Kidney epithelial cell (primary cell): ENCODE results near the gene OR1F1. TPM values are rescaled to one million over a fixed set of nuclear protein-coding genes. Genes with fewer than 3 reads are reported as not detected.

ENCODE experiments used
- DNase-seq: peaks from one replicate; pipeline ENCODE4 v3.0.0-alpha.2; 2010; ENCODE audit warnings: low read depth
- H3K27me3 ChIP-seq: 2 replicates; pipeline ENCODE4 v1.6.0; 2011; ENCODE audit warnings: low read length; ENCODE audit not compliant: control insufficient read depth, insufficient read depth
- H3K36me3 ChIP-seq: 2 replicates; pipeline ENCODE4 v1.5.1; 2011; ENCODE audit warnings: low read length; ENCODE audit not compliant: control insufficient read depth, insufficient read depth
- H3K4me3 ChIP-seq: 2 replicates; pipeline ENCODE4 v1.5.1; 2011; ENCODE audit warnings: low read depth, mild to moderate bottlenecking, control low read depth, low read length
- total RNA-seq: library from RNA; depleted of rRNA; stranded (reverse); fragments of >200 nt; gene quantifications from 2 replicates; pipeline ENCODE4 v1.2.3, GENCODE V29; 2015
- TF ChIP-seq, protein P1 (sequence below): IDR thresholded peaks from 2 replicates; pipeline ENCODE4 v1.5.1; 2011; ENCODE audit warnings: mild to moderate bottlenecking, moderate library complexity, low read length, control low read depth, inconsistent platforms; ENCODE audit not compliant: insufficient read depth, poor library complexity, severe bottlenecking

Gene OR1F1
- total RNA-seq, 1 donor from 2014 or later, result not detected

DNA sequence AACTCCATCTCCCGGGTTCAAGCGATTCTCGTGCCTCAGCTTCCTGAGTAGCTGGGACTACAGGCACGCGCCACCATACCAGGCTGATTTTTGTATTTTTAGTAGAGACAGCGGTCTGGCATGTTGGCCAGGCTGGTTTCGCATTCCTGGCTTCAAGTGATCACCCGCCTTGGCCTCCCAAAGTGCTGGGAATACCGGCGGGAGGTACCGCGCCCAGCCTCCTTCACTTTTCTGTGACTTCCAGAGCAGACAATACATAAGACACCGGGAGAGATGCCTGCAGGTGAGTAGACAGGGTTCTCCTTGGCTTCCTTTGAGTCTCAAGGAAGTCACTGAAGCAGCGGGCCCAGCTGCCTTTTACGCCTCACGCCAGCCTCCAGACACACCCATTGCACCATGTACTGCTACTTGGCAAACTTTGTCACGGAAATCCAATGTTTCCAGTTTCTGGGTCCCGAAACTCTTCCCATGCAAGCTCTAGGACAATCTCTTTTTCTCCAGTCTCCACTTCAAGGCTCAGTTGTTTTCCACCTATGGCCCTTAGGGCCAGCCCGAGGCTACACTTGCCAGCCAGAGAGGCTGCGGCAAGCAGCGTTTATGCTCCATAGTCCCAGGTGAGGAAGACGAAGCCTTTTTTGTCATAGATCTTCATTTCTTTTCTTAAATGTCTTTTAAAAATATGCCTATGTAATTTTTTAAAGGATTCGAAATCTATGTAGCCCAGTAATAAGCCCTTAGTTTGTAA is 886 bp upstream of the OR1F1 start:
- H3K36me3 ChIP-seq, result no peaks in the 10 kb centered on the region
- peaks cover 39% of the 10 kb centered on the region for H3K27me3 ChIP-seq
- no peak overlapping the region for H3K4me3 ChIP-seq
- DNase-seq, result no peak
- TF ChIP-seq, protein P1, sequence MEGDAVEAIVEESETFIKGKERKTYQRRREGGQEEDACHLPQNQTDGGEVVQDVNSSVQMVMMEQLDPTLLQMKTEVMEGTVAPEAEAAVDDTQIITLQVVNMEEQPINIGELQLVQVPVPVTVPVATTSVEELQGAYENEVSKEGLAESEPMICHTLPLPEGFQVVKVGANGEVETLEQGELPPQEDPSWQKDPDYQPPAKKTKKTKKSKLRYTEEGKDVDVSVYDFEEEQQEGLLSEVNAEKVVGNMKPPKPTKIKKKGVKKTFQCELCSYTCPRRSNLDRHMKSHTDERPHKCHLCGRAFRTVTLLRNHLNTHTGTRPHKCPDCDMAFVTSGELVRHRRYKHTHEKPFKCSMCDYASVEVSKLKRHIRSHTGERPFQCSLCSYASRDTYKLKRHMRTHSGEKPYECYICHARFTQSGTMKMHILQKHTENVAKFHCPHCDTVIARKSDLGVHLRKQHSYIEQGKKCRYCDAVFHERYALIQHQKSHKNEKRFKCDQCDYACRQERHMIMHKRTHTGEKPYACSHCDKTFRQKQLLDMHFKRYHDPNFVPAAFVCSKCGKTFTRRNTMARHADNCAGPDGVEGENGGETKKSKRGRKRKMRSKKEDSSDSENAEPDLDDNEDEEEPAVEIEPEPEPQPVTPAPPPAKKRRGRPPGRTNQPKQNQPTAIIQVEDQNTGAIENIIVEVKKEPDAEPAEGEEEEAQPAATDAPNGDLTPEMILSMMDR, result no peak

DNA sequence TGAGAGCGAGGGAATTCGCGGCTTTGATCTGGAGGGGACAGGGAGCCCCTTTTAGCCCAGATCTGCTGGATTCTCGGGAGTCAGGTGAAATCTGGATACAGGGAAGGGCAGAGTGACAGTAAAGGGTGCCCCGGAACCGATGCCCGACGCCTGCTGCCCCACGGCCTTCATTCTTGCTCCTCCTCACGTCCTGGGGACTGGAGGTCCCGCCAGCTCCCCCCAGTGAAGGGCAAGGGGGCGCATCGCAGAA is 596 bp downstream of the OR1F1 start:
- H3K4me3 ChIP-seq, result peak overlapping the region; percentile 52
- DNase-seq, result no peak
- H3K36me3 ChIP-seq, result no peaks in the 10 kb centered on the region
- peaks cover 36% of the 10 kb centered on the region for H3K27me3 ChIP-seq
- TF ChIP-seq, protein P1, result no peak

DNA sequence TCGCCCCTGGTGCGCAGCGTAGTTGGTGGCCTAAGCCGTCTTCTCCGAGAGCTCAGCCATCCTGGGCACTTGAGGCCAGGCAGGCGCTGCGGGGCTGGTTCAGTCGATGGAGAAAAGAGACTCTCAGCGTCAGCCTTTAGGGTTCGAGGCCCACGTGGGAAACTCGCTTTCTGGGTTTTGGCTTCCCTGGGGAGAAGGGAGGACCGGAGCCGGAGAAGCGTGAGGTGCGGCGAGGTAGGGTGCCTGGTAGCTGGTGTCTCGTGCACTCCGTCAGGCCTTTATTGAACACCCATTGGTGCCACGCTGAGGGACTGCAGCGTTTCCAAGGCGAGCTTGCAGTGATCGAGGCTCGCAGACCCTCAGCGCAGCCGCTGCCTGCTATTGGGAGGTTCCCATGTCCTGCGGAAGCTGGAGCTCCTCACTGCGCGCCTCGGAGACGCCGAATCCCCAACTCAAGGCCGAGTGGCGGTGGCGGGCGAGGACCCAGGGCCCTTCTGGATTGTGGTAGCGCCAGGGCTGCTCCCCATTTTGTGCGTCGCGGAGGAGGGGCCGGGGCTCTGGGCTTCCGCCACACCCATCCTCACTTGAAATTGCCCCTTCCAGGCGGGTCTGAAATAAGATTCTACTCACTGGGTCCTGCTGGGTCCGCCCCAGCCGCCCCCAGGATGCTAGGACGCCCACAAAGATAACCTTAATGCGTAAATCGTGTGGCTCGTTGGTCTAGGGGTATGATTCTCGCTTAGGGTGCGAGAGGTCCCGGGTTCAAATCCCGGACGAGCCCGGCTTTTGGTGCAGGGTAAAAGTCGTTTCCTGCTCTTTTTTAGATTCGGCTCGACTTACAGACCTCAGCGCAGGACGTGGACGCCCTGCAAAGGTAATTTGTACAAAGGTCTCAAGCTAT is 1.2 kb downstream of the OR1F1 start:
- peaks cover 34% of the 10 kb centered on the region for H3K27me3 ChIP-seq
- no peak for DNase-seq
- no peaks in the 10 kb centered on the region for H3K36me3 ChIP-seq
- peak overlapping the region; percentile 52 for H3K4me3 ChIP-seq
- TF ChIP-seq, protein P1, result no peak

DNA sequence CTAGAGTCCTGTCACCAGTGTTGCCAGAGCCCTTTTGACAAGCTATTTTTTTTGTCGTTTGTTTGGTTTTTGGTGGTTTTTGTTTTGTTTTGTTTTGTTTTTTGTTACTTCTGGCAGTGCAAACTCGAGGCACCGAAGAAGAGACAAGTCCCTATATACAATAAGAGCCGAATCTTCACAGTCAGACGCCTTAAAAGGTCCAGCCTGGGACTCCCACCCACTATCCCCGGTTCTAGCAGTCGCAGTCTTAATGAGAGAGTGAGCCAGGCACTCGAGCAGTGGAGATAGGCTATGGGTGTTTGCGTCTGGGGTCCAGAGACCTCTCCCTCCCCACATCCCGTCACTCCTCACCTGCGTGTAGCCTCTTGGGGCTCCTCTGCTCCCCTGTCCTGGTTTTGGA is 1.9 kb downstream of the OR1F1 start:
- Histone ChIP-seq H3K4me3 (no peak overlapping the region), H3K36me3 (no peaks in the 10 kb centered on the region), H3K27me3 (peaks cover 34% of the 10 kb centered on the region)
- TF ChIP-seq, protein P1, result no peak
- DNase-seq, result no peak

DNA sequence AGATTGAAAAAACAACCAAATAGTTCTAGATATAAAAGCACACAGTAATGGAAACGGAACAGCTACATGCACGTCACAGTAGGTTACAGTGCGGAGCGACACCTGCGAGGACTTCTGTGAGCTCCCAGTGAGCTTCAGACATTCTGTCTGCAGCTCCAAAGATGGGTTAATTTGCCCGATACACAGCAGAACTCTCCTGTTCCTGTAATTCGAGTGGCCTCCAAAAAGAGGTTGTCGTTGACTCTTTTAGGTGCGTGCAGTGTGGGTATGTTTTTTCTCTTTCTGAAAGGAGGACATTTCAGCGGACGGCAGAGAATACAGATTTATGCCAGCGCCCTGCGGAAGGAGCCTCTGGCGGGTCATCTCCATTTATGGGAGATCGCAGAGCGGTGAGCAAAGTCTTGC is 2.9 kb downstream of the OR1F1 start:
- TF ChIP-seq, protein P1, result no peak
- peaks cover 34% of the 10 kb centered on the region for H3K27me3 ChIP-seq
- H3K4me3 ChIP-seq, result peak overlapping the region; percentile 22
- DNase-seq, result no peak
- H3K36me3 ChIP-seq, result no peaks in the 10 kb centered on the region
